Transverse colon (tissue), 4 donors: Measurements from ENCODE around the gene FRG2B.

Experiments
- CTCF ChIP-seq, 5 experiments: fragments of 200-600 bp in 3 of 5; fragments of 450-650 bp in 2 of 5; sonication (generic) in 3 of 5; IDR thresholded peaks; 1 replicate in 2 of 5; 2 replicates in 3 of 5; pipeline ENCODE4 v1.5.1; 2016 to 2017; ENCODE audit warnings: antibody characterized with exemption in 5 of 5, inconsistent platforms in 3 of 5, mild to moderate bottlenecking in 2 of 5, moderate library complexity in 1 of 5
- EP300 ChIP-seq: sonication (generic); formaldehyde crosslinking; IDR thresholded peaks from one replicate; pipeline ENCODE4 v1.6.1; 2017; ENCODE audit warnings: antibody characterized with exemption, low read depth
- POLR2A ChIP-seq: fragments of 450-650 bp; IDR thresholded peaks from one replicate; pipeline ENCODE4 v1.6.1; 2016; ENCODE audit warnings: antibody characterized with exemption, mild to moderate bottlenecking, moderate library complexity
- POLR2AphosphoS5 ChIP-seq, 3 donors: sonication (generic); formaldehyde crosslinking; IDR thresholded peaks; one replicate each; pipeline ENCODE4 v1.6.1; 2016; ENCODE audit warnings: antibody characterized with exemption in 3 of 3

GRCh38 chr10:133614830-133615580, 11.6 kb downstream of the FRG2B start:
- TF ChIP-seq CTCF (IDR thresholded peaks at IDR 0.05), result no peak
- no peak for TF ChIP-seq POLR2A
- TF ChIP-seq EP300, result no peak
- TF ChIP-seq POLR2AphosphoS5 (IDR thresholded peaks at IDR 0.05), result peak in 2 of 3 donors; percentile 20 to 45
